Spinal cord (tissue), 10 donors: ENCODE data around the gene DSCAML1. TPM values are rescaled to one million over a fixed set of nuclear protein-coding genes. Genes with fewer than 3 reads are reported as not detected.
A peak's percentile ranks its signal among the peaks of the same experiment; 100 is the strongest.

ENCODE experiments used
- DNase-seq, 6 donors: peaks; one replicate each; pipeline versions ENCODE4 v3.0.0 to v3.0.0-alpha.2; 2013 to 2015; ENCODE audit warnings: low spot score in 6 of 6, low read depth in 4 of 6
- H3K27ac ChIP-seq: one replicate; pipeline ENCODE4 v1.5.1; 2013; ENCODE audit warnings: low read depth, low read length, control low read depth
- H3K27me3 ChIP-seq: one replicate; pipeline ENCODE4 v1.6.1; 2013; ENCODE audit warnings: low read length; ENCODE audit not compliant: control insufficient read depth, insufficient read depth
- H3K36me3 ChIP-seq: one replicate; pipeline ENCODE4 v1.6.1; 2013; ENCODE audit warnings: low read length; ENCODE audit not compliant: control insufficient read depth, insufficient read depth
- H3K4me1 ChIP-seq: one replicate; pipeline ENCODE4 v1.6.1; 2013; ENCODE audit warnings: low read length; ENCODE audit not compliant: control insufficient read depth, insufficient read depth
- H3K4me3 ChIP-seq: one replicate; pipeline ENCODE4 v1.5.1; 2013; ENCODE audit warnings: low read depth, low read length, control low read depth
- H3K9me3 ChIP-seq: one replicate; pipeline ENCODE4 v1.6.1; 2013; ENCODE audit warnings: low read length; ENCODE audit not compliant: control insufficient read depth, insufficient read depth
- WGBS: methylation state at CpG from one replicate; pipeline ENCODE4 v1.1.5; 2013; ENCODE audit warnings: missing lambda C conversion rate; ENCODE audit not compliant: insufficient coverage; 5-methylcytosine and 5-hydroxymethylcytosine counted together
- long read RNA-seq, 4 donors: transcript quantifications; one replicate each; lab custom pipeline, GENCODE V29; 2026
- polyA plus RNA-seq, 2 donors: library from polyadenylated mRNA; unstranded; fragments of 120-200 nt; gene quantifications; one replicate each; pipeline ENCODE4 v1.2.1, GENCODE V29; 2013; ENCODE audit not compliant: insufficient read length in 2 of 2
- total RNA-seq, 2 donors: library from RNA; depleted of rRNA in 1 of 2; stranded (reverse); fragments of 120-200 nt in 1 of 2; fragments of >200 nt in 1 of 2; gene quantifications; one replicate each; pipeline versions ENCODE4 v1.2.3 to v1.2.4, GENCODE V29; 2013 to 2014
- donor health status: healthy.

The DSCAML1 gene
- total RNA-seq (1 to 10 TPM; 3.5 to 4.4 TPM), polyA plus RNA-seq (10 to 100 TPM; 12.1 to 14.4 TPM)
- long read RNA-seq, donor 1 = 0 reads
- long read RNA-seq, donor 2 = 0 reads
- long read RNA-seq, donor 3 = 0 reads
- long read RNA-seq, donor 4 = 0 reads

GRCh38 chr11:117796872-117797529 is at the start of gene DSCAML1:
Gene DSCAML1, minus strand, starts transcription at chr11:117797216. Its CDS starts 137 bp downstream, at chr11:117797079.
- Histone ChIP-seq H3K4me1 (peaks cover 42% of the 10 kb centered on the region), H3K27ac (peak within 1 kb of the TSS; percentile 52), H3K27me3 (peaks cover 49% of the 10 kb centered on the region), H3K9me3 (no peaks in the 10 kb centered on the region), H3K4me3 (peak within 1 kb of the TSS; percentile 52), H3K36me3 (no peaks in the 10 kb centered on the region)
- under 1% methylated on average over 66 of the region's 66 CpGs for WGBS
- peak in 2 of 6 donors; percentile 79 to 80 for DNase-seq

DNA sequence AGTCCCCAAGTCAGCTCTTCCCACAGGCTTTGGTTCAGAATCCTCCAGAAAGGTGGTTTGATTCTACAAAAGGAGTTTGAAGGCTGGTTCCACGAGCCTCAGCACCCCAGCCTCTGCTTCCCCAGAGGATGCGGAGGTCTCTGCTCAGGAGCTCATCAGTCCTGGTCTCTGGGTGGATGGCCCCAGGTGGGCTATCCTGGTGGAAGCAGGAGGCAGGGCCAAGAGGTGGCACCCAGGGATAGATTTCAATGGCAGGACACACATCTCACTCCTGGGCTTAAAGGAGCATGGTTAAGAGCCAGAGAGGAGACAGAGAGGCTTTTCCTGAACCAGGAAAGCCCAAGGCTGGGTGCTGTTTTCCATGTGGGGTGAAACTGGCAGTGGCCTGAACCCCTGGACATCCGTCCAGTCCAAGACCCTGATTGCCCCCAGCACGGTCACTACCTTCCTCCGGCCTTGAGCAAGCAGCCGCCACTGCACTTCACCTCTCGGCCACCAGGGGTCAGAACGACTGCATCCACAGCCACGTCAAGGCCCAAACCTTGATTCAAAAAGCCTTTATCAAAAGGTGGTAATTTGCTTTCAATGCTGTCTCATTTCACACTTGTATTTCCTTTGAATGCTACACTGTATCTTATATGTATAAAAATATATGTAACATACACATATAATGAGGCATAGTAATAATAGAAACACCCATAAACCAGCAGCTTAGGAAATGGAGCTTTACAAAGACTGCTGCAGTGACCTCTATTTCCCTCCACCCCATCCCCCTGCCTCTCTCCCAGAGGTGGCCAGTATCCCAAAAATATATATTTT is 46.9 kb upstream of the DSCAML1 start:
- peak in 5 of 6 donors; percentile 51 to 93 (median 69) for DNase-seq
- Histone ChIP-seq H3K4me1 (peaks cover 17% of the 10 kb centered on the region), H3K27ac (no peak overlapping the region), H3K9me3 (no peaks in the 10 kb centered on the region), H3K4me3 (no peak overlapping the region), H3K27me3 (no peaks in the 10 kb centered on the region), H3K36me3 (peaks cover 40% of the 10 kb centered on the region)
- WGBS = 40% methylated on average over 7 of the region's 9 CpGs

DNA sequence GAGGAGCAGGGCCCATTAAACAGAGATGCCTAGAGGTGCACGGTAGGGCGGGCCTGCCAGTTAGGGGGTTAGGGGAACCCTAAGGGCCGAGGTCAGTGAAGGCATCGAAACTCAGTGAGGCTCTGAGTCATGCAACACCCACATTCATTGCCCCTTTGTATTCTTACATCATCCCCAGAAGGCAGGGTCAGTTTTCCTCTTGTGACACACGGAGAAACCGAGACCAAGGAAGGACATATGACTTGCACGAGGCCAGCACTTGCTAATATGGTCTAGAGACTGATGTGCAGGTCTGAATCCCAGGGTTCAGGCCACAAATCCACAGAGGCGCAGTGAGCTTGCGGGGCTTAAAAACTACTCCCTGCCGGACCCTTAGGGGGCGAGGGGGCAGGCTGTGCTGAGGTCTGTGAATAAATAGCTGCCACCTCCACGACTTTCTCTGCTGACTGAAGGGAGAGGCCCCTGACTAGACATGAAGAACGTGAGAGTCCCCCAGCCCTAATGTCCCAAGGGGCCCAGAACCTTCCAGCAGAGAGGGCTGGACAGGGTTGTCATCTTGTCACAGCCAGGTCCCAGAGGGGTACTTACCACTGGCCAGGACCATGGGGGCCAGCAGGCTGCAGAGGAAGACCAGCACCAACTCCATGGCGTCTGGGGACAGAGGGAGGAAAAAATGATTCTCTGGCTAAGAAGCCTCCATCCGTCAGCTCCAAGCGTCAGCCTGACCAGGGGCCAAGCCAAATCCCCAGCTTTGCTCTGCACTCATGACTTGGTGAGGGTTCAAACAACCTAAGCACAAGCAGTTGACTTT is 45.3 kb upstream of the DSCAML1 start:
- H3K9me3 ChIP-seq = no peaks in the 10 kb centered on the region
- WGBS = 83% methylated on average over 13 of the region's 16 CpGs
- H3K4me3 ChIP-seq = no peak overlapping the region
- no peak for DNase-seq
- H3K27me3 ChIP-seq = no peaks in the 10 kb centered on the region
- no peak overlapping the region for H3K27ac ChIP-seq
- peaks cover 55% of the 10 kb centered on the region for H3K36me3 ChIP-seq
- H3K4me1 ChIP-seq = peaks cover 22% of the 10 kb centered on the region

DNA sequence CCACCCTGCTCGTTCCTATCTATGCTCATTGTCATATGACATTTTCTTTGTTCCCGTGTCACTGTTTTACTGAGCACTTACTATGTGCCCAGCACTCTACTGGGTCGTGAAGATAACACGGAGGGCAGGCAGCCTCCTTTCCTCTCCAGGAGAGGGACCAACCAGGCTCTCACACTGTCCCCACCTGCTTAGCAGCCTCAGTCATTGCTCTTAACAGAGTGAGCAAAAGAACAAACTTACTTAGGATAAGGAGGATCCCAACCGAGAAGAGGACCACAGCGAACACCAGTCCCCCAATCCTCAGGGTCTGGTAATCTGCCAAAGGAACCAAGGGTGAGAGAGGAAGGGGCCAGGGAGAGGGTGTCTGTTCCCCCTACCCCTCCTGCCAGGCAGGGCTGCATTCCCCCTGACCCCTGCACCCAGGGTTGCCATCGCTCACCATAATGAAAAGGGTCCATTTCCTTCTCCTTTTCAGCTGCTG is 44.6 kb upstream of the DSCAML1 start:
- H3K4me3 ChIP-seq = no peak overlapping the region
- no peaks in the 10 kb centered on the region for H3K9me3 ChIP-seq
- H3K36me3 ChIP-seq = peaks cover 60% of the 10 kb centered on the region
- no peaks in the 10 kb centered on the region for H3K27me3 ChIP-seq
- DNase-seq = no peak
- 96% methylated on average over 5 of the region's 7 CpGs for WGBS
- no peak overlapping the region for H3K27ac ChIP-seq
- peaks cover 23% of the 10 kb centered on the region for H3K4me1 ChIP-seq

GRCh38 chr11:117840881-117841550 is 44.0 kb upstream of the DSCAML1 start:
- Histone ChIP-seq H3K27me3 (no peaks in the 10 kb centered on the region), H3K4me3 (no peak overlapping the region), H3K4me1 (peaks cover 23% of the 10 kb centered on the region), H3K9me3 (no peaks in the 10 kb centered on the region), H3K27ac (no peak overlapping the region), H3K36me3 (peaks cover 60% of the 10 kb centered on the region)
- WGBS = 98% methylated on average over 10 of the region's 11 CpGs
- DNase-seq = no peak

DNA sequence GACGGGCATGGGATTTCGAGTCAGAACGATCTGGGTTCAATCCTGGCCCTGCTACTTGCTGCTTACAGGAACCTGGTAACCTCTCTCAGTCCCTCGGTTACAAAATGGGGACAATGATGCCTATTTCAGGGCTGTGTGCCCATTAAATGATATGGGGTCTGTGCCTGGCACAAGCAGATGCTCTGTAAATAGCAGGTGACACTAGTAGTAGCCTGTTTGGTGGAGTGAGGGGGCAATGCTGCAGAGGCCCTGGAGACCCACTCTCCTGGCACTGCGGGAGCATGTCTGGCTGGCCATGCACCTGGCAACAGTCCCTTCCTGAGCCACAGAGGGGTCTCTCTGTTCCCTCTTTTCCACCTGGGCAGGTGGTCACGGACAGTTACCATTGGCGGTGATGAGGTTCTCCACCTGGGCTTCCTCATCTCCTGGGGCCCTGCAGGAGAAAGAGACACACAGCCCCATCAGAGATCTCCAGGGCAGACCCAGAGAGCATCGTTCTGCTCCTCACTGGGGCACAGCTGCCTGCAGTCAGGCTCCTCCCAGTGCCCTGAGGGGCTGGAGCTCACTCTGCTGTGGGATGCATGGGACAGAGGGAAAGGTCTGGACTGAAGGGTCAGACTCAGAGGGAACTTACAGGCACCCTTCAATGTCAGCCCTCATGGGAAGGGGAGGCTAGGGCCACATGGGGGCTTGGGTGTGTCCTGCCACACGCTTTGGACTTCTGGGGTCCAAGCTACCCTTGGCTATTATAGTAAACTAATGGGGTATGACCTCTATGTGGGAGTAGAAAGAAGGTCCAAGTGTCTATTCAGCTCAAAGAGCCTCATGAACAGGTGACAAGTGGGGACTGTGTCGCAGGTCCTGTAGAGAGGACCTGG is 43.2 kb upstream of the DSCAML1 start:
- no peaks in the 10 kb centered on the region for H3K27me3 ChIP-seq
- peaks cover 23% of the 10 kb centered on the region for H3K4me1 ChIP-seq
- H3K27ac ChIP-seq = no peak overlapping the region
- no peaks in the 10 kb centered on the region for H3K9me3 ChIP-seq
- H3K4me3 ChIP-seq = no peak overlapping the region
- DNase-seq = no peak
- WGBS = 91% methylated on average over 9 of the region's 10 CpGs
- peaks cover 61% of the 10 kb centered on the region for H3K36me3 ChIP-seq

- DNase-seq = no peak
- H3K36me3 ChIP-seq = peaks cover 63% of the 10 kb centered on the region
Observed at GRCh38 chr11:117839380-117839881, 42.4 kb upstream of the DSCAML1 start.

GRCh38 chr11:117838901-117839300 is 41.9 kb upstream of the DSCAML1 start:
- no CpG with 5 or more reads among the region's 8 CpGs for WGBS
- H3K27ac ChIP-seq = no peak overlapping the region
- DNase-seq = no peak
- no peak overlapping the region for H3K4me3 ChIP-seq
- H3K36me3 ChIP-seq = peaks cover 63% of the 10 kb centered on the region
- H3K27me3 ChIP-seq = no peaks in the 10 kb centered on the region
- peaks cover 22% of the 10 kb centered on the region for H3K4me1 ChIP-seq
- H3K9me3 ChIP-seq = no peaks in the 10 kb centered on the region

More at GRCh38 chr11:117839380-117839881, 42.4 kb upstream of the DSCAML1 start:
- peaks cover 23% of the 10 kb centered on the region for H3K4me1 ChIP-seq
- no peak overlapping the region for H3K4me3 ChIP-seq
- H3K27ac ChIP-seq = no peak overlapping the region
- WGBS = 100% methylated on average over 4 of the region's 7 CpGs
- H3K9me3 ChIP-seq = no peaks in the 10 kb centered on the region
- no peaks in the 10 kb centered on the region for H3K27me3 ChIP-seq
